Measurements from ENCODE around the gene SLC26A6. TPM values are rescaled to one million over a fixed set of nuclear protein-coding genes. Genes with fewer than 3 reads are reported as not detected.

The SLC26A6 gene
- total RNA-seq, 1 donor from 2014 or later = 35.9 TPM

GRCh38 chr3:48621461-48621869 is 13.8 kb downstream of the SLC26A6 start, which contains the start of gene TMEM89:
TMEM89 (minus strand) TSS chr3:48621769; CDS start chr3:48621756, 13 bp downstream.
- H3K4me1 Mint-ChIP-seq (ENCODE audit: low read depth) = peaks cover 6% of the 10 kb centered on the region
- TF ChIP-seq, protein P1, sequence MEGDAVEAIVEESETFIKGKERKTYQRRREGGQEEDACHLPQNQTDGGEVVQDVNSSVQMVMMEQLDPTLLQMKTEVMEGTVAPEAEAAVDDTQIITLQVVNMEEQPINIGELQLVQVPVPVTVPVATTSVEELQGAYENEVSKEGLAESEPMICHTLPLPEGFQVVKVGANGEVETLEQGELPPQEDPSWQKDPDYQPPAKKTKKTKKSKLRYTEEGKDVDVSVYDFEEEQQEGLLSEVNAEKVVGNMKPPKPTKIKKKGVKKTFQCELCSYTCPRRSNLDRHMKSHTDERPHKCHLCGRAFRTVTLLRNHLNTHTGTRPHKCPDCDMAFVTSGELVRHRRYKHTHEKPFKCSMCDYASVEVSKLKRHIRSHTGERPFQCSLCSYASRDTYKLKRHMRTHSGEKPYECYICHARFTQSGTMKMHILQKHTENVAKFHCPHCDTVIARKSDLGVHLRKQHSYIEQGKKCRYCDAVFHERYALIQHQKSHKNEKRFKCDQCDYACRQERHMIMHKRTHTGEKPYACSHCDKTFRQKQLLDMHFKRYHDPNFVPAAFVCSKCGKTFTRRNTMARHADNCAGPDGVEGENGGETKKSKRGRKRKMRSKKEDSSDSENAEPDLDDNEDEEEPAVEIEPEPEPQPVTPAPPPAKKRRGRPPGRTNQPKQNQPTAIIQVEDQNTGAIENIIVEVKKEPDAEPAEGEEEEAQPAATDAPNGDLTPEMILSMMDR (IDR thresholded peaks at IDR 0.05; ENCODE audit: unreplicated experiment) = no peak
- H3K36me3 Mint-ChIP-seq (ENCODE audit: insufficient read depth) = peaks cover 13% of the 10 kb centered on the region
- DNase-seq (ENCODE audit: low spot score, unreplicated experiment) = no peak
- peaks cover 7% of the 10 kb centered on the region for H3K9me3 Mint-ChIP-seq (ENCODE audit: low read depth)
- no peaks in the 10 kb centered on the region for H3K27me3 Mint-ChIP-seq
- H3K4me3 Mint-ChIP-seq (ENCODE audit: low read depth) = no peak within 1 kb of the TSS
- no peak within 1 kb of the TSS for H3K27ac Mint-ChIP-seq

DNA sequence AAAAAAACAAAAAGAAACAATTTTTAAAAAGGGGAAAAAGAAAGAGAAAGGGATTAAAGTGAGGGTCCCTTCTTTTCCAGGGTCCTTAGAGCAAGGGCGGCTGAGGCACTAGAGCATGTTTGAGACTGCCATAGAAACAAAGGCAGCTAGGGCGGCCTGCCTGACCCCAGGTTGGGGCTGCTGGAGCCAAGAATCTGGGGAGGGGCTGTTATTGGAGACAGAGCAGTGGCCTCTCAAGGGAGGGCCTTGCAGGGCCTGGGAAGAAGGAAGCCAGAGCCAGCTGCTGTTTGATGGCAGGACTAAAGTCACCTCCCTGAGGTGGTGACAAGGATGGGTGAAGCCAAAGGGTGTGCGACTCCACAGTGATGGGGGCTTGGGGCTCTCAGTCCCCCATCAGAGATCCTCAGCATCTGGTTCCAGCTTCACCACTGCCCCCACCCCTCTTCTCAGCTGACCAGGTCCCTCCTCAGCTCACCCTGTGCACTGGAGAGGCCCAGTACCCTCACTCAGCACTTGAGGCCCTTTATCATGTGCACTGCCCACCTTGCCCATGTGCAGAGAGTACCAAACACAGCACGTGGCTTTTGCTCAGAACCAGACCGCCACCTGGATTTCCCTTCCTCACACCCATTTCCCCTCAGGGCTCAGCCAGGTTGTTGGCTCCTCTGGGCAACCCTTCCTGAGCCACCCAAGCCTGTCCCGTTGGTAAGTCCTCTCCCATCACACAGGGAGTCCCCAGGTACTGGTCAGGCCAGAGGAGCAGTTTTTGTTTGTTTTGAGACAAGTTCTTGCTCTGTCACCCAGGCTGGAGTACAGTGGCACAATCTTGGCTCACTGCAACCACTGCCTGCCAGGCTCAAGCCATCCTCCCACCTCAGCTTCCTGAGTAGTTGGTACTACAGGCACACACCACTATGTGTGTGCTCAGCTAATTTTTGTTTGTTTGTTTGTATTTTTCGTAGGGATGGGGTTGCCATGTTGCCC is 15.4 kb downstream of the SLC26A6 start:
- H3K36me3 Mint-ChIP-seq (ENCODE audit: insufficient read depth) = peaks cover 14% of the 10 kb centered on the region
- no peak for DNase-seq (ENCODE audit: low spot score, unreplicated experiment)
- peaks cover 7% of the 10 kb centered on the region for H3K9me3 Mint-ChIP-seq (ENCODE audit: low read depth)
- H3K27ac Mint-ChIP-seq = no peak overlapping the region
- no peak overlapping the region for H3K4me3 Mint-ChIP-seq (ENCODE audit: low read depth)
- TF ChIP-seq, protein P1 (IDR thresholded peaks at IDR 0.05; ENCODE audit: unreplicated experiment) = no peak
- peaks cover 6% of the 10 kb centered on the region for H3K4me1 Mint-ChIP-seq (ENCODE audit: low read depth)
- H3K27me3 Mint-ChIP-seq = no peaks in the 10 kb centered on the region

GRCh38 chr3:48617559-48617958 is 17.7 kb downstream of the SLC26A6 start:
- TF ChIP-seq, protein P1 (IDR thresholded peaks at IDR 0.05; ENCODE audit: unreplicated experiment) = no peak
- H3K27me3 Mint-ChIP-seq = no peaks in the 10 kb centered on the region
- peaks cover 3% of the 10 kb centered on the region for H3K4me1 Mint-ChIP-seq (ENCODE audit: low read depth)
- H3K27ac Mint-ChIP-seq = no peak overlapping the region
- peaks cover 7% of the 10 kb centered on the region for H3K9me3 Mint-ChIP-seq (ENCODE audit: low read depth)
- peaks cover 14% of the 10 kb centered on the region for H3K36me3 Mint-ChIP-seq (ENCODE audit: insufficient read depth)
- no peak for DNase-seq (ENCODE audit: low spot score, unreplicated experiment)
- no peak overlapping the region for H3K4me3 Mint-ChIP-seq (ENCODE audit: low read depth)

DNA sequence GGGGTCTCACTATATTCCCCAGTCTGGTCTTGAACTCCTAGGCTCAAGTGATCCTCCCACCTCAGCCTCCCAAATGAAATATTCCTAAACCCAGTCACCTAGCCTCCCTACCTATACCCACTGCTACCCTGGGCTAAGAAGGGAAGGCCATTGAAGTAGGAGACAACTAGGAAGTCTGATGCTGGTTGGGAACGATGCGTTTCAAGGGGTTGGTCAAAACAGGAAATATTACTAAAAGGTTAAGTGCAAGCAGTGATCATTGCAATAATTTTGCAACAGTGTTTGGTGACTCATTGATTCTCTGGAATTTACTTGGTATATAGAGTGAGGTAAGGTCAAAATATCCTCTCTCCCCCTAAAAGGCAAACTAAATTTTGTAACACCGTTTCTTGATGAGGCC is 21.2 kb downstream of the SLC26A6 start:
- Mint-ChIP-seq H3K4me3 (ENCODE audit: low read depth) (no peak overlapping the region), H3K4me1 (ENCODE audit: low read depth) (peaks cover 15% of the 10 kb centered on the region), H3K36me3 (ENCODE audit: insufficient read depth) (peaks cover 13% of the 10 kb centered on the region), H3K27me3 (no peaks in the 10 kb centered on the region), H3K9me3 (ENCODE audit: low read depth) (peaks cover 7% of the 10 kb centered on the region), H3K27ac (no peak overlapping the region)
- no peak for DNase-seq (ENCODE audit: low spot score, unreplicated experiment)
- TF ChIP-seq, protein P1 (IDR thresholded peaks at IDR 0.05; ENCODE audit: unreplicated experiment) = no peak

GRCh38 chr3:48612309-48612708 is 23.0 kb downstream of the SLC26A6 start:
- Mint-ChIP-seq H3K9me3 (ENCODE audit: low read depth) (peaks cover 3% of the 10 kb centered on the region), H3K27me3 (no peaks in the 10 kb centered on the region), H3K27ac (peak overlapping the region; percentile 92), H3K4me3 (ENCODE audit: low read depth) (no peak overlapping the region), H3K36me3 (ENCODE audit: insufficient read depth) (peaks cover 11% of the 10 kb centered on the region), H3K4me1 (ENCODE audit: low read depth) (peaks cover 23% of the 10 kb centered on the region)
- TF ChIP-seq, protein P1 (IDR thresholded peaks at IDR 0.05; ENCODE audit: unreplicated experiment) = no peak
- DNase-seq (ENCODE audit: low spot score, unreplicated experiment) = no peak
